Hepatocyte (in vitro differentiated cells): Measurements from ENCODE around the gene PRKAG2. TPM values are rescaled to one million over a fixed set of nuclear protein-coding genes. Genes with fewer than 3 reads are reported as not detected.

Experiments used
- DNase-seq: peaks from one replicate; pipeline ENCODE4 v3.0.0-alpha.2; 2016; ENCODE audit warnings: low spot score
- H2AFZ ChIP-seq: fragments of 200-600 bp; sonication (generic); 2 replicates; pipeline ENCODE4 v1.6.0; 2016; ENCODE audit warnings: antibody characterized with exemption, mild to moderate bottlenecking
- H3K27ac ChIP-seq: fragments of 200-600 bp; sonication (generic); 2 replicates; pipeline ENCODE4 v1.5.1; 2016; ENCODE audit warnings: mild to moderate bottlenecking
- H3K27me3 ChIP-seq: fragments of 200-600 bp; sonication (generic); 2 replicates; pipeline ENCODE4 v1.6.1; 2016
- H3K36me3 ChIP-seq: fragments of 200-600 bp; sonication (generic); replicated peaks from 2 replicates; pipeline ENCODE4 v1.5.1; 2016; ENCODE audit warnings: low read depth; ENCODE audit not compliant: insufficient read depth
- H3K4me1 ChIP-seq: fragments of 200-600 bp; sonication (generic); 2 replicates; pipeline ENCODE4 v1.5.1; 2016; ENCODE audit warnings: mild to moderate bottlenecking, moderate library complexity; ENCODE audit not compliant: insufficient read depth
- H3K4me2 ChIP-seq: fragments of 200-600 bp; sonication (generic); 2 replicates; pipeline ENCODE4 v1.6.0; 2016
- H3K4me3 ChIP-seq: fragments of 200-600 bp; sonication (generic); 2 replicates; pipeline ENCODE4 v1.5.1; 2016; ENCODE audit warnings: mild to moderate bottlenecking
- H3K79me2 ChIP-seq: fragments of 200-600 bp; sonication (generic); 2 replicates; pipeline ENCODE4 v1.6.0; 2017; ENCODE audit warnings: mild to moderate bottlenecking
- H3K9me2 ChIP-seq: fragments of 200-600 bp; sonication (generic); replicated peaks from 2 replicates; pipeline ENCODE4 v1.6.0; 2017; ENCODE audit warnings: mild to moderate bottlenecking; ENCODE audit not compliant: insufficient read depth
- H3K9me3 ChIP-seq: fragments of 200-600 bp; sonication (generic); 2 replicates; pipeline ENCODE4 v1.5.1; 2016; ENCODE audit warnings: low read depth, mild to moderate bottlenecking
- H4K20me1 ChIP-seq: fragments of 200-600 bp; sonication (generic); 2 replicates; pipeline ENCODE4 v1.6.0; 2016; ENCODE audit warnings: mild to moderate bottlenecking; ENCODE audit not compliant: insufficient read depth, poor library complexity, severe bottlenecking
- EZH2 ChIP-seq: fragments of 200-600 bp; sonication (generic); IDR thresholded peaks from 2 replicates; pipeline ENCODE4 v1.6.1; 2016; ENCODE audit warnings: antibody characterized with exemption, mild to moderate bottlenecking, borderline replicate concordance
- EZH2phosphoT487 ChIP-seq: fragments of 200-600 bp; sonication (generic); IDR thresholded peaks from one replicate; pipeline ENCODE4 v1.6.1; 2018; ENCODE audit warnings: antibody characterized with exemption, mild to moderate bottlenecking, low read depth, moderate library complexity; ENCODE audit not compliant: unreplicated experiment, severe bottlenecking
- WGBS: methylation state at CpG from one replicate; pipeline ENCODE4 v1.1.6; 2016; ENCODE audit warnings: low lambda C conversion rate; ENCODE audit errors: missing lambda C conversion rate; 5-methylcytosine and 5-hydroxymethylcytosine counted together
- polyA plus RNA-seq: library from polyadenylated mRNA; unstranded; fragments of >200 nt; fragmentation: Nextera tagmentation; extraction: Ambion mirVana; gene quantifications from 2 replicates; pipeline ENCODE4 v1.2.1, GENCODE V29; 2016
- total RNA-seq: library from RNA; depleted of rRNA; stranded (reverse); fragments of >200 nt; gene quantifications from 2 replicates; pipeline ENCODE4 v1.2.3, GENCODE V29; 2014
- TF ChIP-seq, protein P1 (sequence below): fragments of 200-600 bp; sonication (generic); IDR thresholded peaks from 2 replicates; pipeline ENCODE4 v1.5.1; 2016; ENCODE audit warnings: antibody characterized with exemption, mild to moderate bottlenecking; ENCODE audit not compliant: poor library complexity

PRKAG2 gene
- total and polyA plus RNA-seq, 2 experiments from 2014 or later = 17.8 to 23.4 TPM

DNA sequence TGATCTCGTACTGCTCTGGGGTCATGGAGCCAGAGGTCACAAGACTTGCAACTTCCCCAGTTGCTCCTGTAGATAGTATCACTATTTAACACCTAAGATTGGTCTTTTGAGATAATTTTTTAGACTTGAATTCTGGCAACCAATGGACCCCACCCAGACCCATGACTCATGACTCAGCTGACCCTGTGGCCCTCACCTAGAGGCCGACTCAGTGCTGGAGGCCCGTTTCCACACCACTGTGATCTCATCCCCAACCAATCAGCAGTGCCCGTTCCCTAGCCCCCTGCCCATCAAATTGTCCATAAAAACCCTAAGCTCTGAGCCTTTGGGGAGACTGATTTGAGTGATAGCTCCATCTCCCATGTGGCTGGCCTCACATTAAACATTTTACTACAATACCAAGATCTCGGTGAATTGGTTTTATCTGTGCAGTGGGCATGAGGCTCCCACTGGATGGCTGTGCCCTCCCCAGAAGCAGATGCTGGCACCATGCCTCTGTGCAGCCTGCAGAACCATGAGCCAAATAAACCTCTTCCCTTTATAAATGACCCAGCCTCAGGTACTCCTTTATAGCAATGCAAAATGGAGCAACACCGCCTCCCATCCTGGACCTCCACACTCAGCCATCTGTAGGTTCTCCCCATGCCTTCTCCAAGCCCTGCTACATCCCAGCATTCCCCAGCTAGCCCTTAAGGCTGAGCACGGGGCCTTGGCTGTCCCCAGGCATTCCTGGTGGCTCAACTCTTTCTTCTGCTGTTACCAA is 98.8 kb downstream of the PRKAG2 start:
- Histone ChIP-seq H2AFZ (no peak overlapping the region), H3K4me1 (no peaks in the 10 kb centered on the region), H3K9me2 (no peaks in the 10 kb centered on the region), H4K20me1 (no peaks in the 10 kb centered on the region), H3K27ac (no peak overlapping the region), H3K4me2 (no peak overlapping the region), H3K9me3 (no peaks in the 10 kb centered on the region), H3K4me3 (no peak overlapping the region), H3K79me2 (no peaks in the 10 kb centered on the region), H3K27me3 (no peaks in the 10 kb centered on the region), H3K36me3 (no peaks in the 10 kb centered on the region)
- WGBS = 94% methylated on average over 7 of the region's 7 CpGs
- no peak for DNase-seq
- TF ChIP-seq EZH2 = no peak
- no peak for TF ChIP-seq EZH2phosphoT487
- TF ChIP-seq, protein P1, sequence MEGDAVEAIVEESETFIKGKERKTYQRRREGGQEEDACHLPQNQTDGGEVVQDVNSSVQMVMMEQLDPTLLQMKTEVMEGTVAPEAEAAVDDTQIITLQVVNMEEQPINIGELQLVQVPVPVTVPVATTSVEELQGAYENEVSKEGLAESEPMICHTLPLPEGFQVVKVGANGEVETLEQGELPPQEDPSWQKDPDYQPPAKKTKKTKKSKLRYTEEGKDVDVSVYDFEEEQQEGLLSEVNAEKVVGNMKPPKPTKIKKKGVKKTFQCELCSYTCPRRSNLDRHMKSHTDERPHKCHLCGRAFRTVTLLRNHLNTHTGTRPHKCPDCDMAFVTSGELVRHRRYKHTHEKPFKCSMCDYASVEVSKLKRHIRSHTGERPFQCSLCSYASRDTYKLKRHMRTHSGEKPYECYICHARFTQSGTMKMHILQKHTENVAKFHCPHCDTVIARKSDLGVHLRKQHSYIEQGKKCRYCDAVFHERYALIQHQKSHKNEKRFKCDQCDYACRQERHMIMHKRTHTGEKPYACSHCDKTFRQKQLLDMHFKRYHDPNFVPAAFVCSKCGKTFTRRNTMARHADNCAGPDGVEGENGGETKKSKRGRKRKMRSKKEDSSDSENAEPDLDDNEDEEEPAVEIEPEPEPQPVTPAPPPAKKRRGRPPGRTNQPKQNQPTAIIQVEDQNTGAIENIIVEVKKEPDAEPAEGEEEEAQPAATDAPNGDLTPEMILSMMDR = no peak

DNA sequence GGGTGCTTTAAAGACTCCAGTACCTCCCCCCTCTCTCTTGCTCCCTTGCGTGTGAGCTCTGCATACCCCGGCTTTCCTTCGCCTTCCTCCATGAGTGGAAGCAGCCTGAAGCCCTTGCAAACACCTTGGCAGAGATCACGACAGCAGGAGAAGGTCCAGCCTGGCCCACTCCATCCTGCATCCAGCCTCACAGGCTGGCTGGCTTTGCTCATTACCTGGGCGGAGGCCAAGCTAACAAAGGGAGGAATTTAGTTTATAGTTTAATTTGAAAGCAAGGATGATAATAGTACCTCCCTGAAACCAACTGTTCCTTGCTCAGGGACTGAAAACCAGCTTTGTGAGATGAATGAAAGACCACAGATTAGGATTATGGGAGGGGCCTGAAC is 99.4 kb downstream of the PRKAG2 start:
- H3K9me3 ChIP-seq = no peaks in the 10 kb centered on the region
- H3K4me3 ChIP-seq = no peak overlapping the region
- H2AFZ ChIP-seq = no peak overlapping the region
- no peaks in the 10 kb centered on the region for H4K20me1 ChIP-seq
- H3K36me3 ChIP-seq = no peaks in the 10 kb centered on the region
- H3K4me2 ChIP-seq = no peak overlapping the region
- no peaks in the 10 kb centered on the region for H3K27me3 ChIP-seq
- TF ChIP-seq EZH2phosphoT487 (no peak), EZH2 (no peak)
- TF ChIP-seq, protein P1 = no peak
- no peaks in the 10 kb centered on the region for H3K4me1 ChIP-seq
- 95% methylated on average over 5 of the region's 5 CpGs for WGBS
- no peaks in the 10 kb centered on the region for H3K9me2 ChIP-seq
- no peaks in the 10 kb centered on the region for H3K79me2 ChIP-seq
- H3K27ac ChIP-seq = no peak overlapping the region
- no peak for DNase-seq

DNA sequence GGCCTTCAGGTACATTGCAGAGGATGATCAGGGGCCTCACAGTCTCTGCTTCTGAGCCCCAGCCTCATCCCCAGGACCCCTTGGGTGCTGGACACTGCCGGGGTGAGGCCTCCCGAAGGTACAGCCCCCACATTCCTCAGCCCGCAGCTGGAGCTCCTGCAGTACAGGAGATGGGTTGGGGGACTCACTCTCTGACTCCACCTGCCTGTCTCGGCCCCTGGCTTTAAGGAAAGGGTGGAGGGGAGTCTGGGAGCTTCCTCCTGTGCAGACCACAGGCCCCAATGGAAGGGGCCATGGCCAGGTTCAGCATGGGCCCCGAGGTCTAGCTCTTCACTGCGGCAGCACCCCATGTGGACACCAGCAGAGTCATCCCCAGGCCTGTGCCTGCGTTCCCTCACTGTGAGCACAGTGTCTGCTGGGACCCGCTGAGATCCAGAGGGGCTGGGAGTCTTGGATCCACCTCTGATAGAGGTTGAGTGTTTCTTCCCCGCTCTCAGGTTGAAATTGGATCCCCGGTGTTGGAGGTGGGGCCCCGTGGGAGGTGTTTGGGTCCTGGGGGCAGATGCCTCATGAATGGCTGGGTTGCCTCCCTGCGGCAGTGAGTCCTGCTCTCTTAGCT is 99.9 kb downstream of the PRKAG2 start:
- H3K4me2 ChIP-seq = no peak overlapping the region
- H3K4me1 ChIP-seq = no peaks in the 10 kb centered on the region
- no peak overlapping the region for H3K27ac ChIP-seq
- H3K79me2 ChIP-seq = no peaks in the 10 kb centered on the region
- H3K36me3 ChIP-seq = no peaks in the 10 kb centered on the region
- H3K4me3 ChIP-seq = no peak overlapping the region
- H3K27me3 ChIP-seq = no peaks in the 10 kb centered on the region
- no peak for TF ChIP-seq EZH2phosphoT487
- TF ChIP-seq, protein P1 = no peak
- no peak for TF ChIP-seq EZH2
- 85% methylated on average over 12 of the region's 12 CpGs for WGBS
- no peaks in the 10 kb centered on the region for H3K9me3 ChIP-seq
- H3K9me2 ChIP-seq = no peaks in the 10 kb centered on the region
- no peak for DNase-seq
- no peak overlapping the region for H2AFZ ChIP-seq
- no peaks in the 10 kb centered on the region for H4K20me1 ChIP-seq
